PC-3 (cell line): Measurements from ENCODE around the gene PTPRD. TPM values are rescaled to one million over a fixed set of nuclear protein-coding genes. Genes with fewer than 3 reads are reported as not detected.
"Not testable (repeated sequence)": the region's sequence is repeated elsewhere in the genome, so short reads cannot be mapped to it uniquely, and the experiment has no call there.

Source experiments
- ATAC-seq: fragments of 200-7000 bp; cut with Tn5 transposase; 2 replicates; pipeline ENCODE4 v1.9.1; 2020; ENCODE audit warnings: mild to moderate bottlenecking, moderate library complexity
- BruUV-seq: library from RNA; stranded (reverse); fragments of 400-500 nt; replicated peaks from 2 replicates; lab custom pipeline; 2021; lab: Mats Ljungman, UMichigan
- CTCF ChIA-PET: fragments of 300-600 bp; sonication (Branson Sonifier 250); formaldehyde crosslinking; loops from one replicate; lab custom pipeline; 2022; ENCODE audit warnings: antibody characterized with exemption; lab: Charles Lee
- POLR2A ChIA-PET: fragments of 300-600 bp; sonication (Branson Sonifier 250); formaldehyde crosslinking; loops from one replicate; lab custom pipeline; 2022; ENCODE audit warnings: antibody characterized with exemption; ENCODE audit not compliant: unreplicated experiment; lab: Charles Lee
- DNase-seq: peaks from one replicate; pipeline ENCODE4 v3.0.0-alpha.2; 2015
- H2AFZ ChIP-seq: fragments of 300-600 bp; sonication (generic); 2 replicates; pipeline ENCODE4 v1.6.0; 2016; ENCODE audit warnings: antibody characterized with exemption, low read length
- H3F3A ChIP-seq: fragments of 300-600 bp; sonication (generic); one replicate; pipeline ENCODE4 v1.6.0; 2017; ENCODE audit warnings: antibody characterized with exemption, low read length, control low read depth, mild to moderate bottlenecking; ENCODE audit not compliant: unreplicated experiment
- H3K27ac ChIP-seq: fragments of 300-600 bp; sonication (generic); 2 replicates; pipeline ENCODE4 v1.5.1; 2016; ENCODE audit warnings: mild to moderate bottlenecking, low read length
- H3K27me3 ChIP-seq: fragments of 300-600 bp; sonication (generic); 2 replicates; pipeline ENCODE4 v1.6.1; 2016; ENCODE audit warnings: low read length, mixed read lengths
- H3K36me3 ChIP-seq: fragments of 300-600 bp; sonication (generic); 2 replicates; pipeline ENCODE4 v1.6.1; 2016; ENCODE audit warnings: low read depth, mixed run types, low read length, mixed read lengths
- H3K4me1 ChIP-seq: fragments of 300-600 bp; sonication (generic); 2 replicates; pipeline ENCODE4 v1.5.1; 2016; ENCODE audit warnings: low read length; ENCODE audit not compliant: insufficient read depth
- H3K4me2 ChIP-seq: fragments of 300-600 bp; sonication (generic); 2 replicates; pipeline ENCODE4 v1.6.0; 2016; ENCODE audit warnings: low read length
- H3K4me3 ChIP-seq: fragments of 300-600 bp; sonication (generic); 2 replicates; pipeline ENCODE4 v1.5.1; 2016; ENCODE audit warnings: mild to moderate bottlenecking, low read length, mixed read lengths
- H3K79me2 ChIP-seq: fragments of 300-600 bp; sonication (generic); 2 replicates; pipeline ENCODE4 v1.6.1; 2017; ENCODE audit warnings: low read length, mixed read lengths
- H3K9ac ChIP-seq: fragments of 300-600 bp; sonication (generic); 2 replicates; pipeline ENCODE4 v1.6.0; 2016; ENCODE audit warnings: mild to moderate bottlenecking, low read length
- H3K9me2 ChIP-seq: fragments of 300-600 bp; sonication (generic); replicated peaks from 2 replicates; pipeline ENCODE4 v1.6.1; 2016; ENCODE audit warnings: mixed run types, low read length, mixed read lengths
- H3K9me3 ChIP-seq: fragments of 300-600 bp; sonication (generic); 2 replicates; pipeline ENCODE4 v1.6.1; 2016; ENCODE audit warnings: low read length, mixed read lengths
- H4K20me1 ChIP-seq: fragments of 300-600 bp; sonication (generic); 2 replicates; pipeline ENCODE4 v1.6.1; 2016; ENCODE audit warnings: low read length, mixed read lengths
- EZH2 ChIP-seq: fragments of 300-600 bp; sonication (generic); IDR thresholded peaks from one replicate; pipeline ENCODE4 v1.6.1; 2017; ENCODE audit warnings: antibody characterized with exemption, mild to moderate bottlenecking, low read length; ENCODE audit not compliant: unreplicated experiment
- EZH2phosphoT487 ChIP-seq: fragments of 300-600 bp; sonication (generic); IDR thresholded peaks from 2 replicates; pipeline ENCODE4 v1.6.1; 2018; ENCODE audit warnings: mild to moderate bottlenecking, antibody characterized with exemption, low read length, borderline replicate concordance
- intact Hi-C: fragments of 100-400 bp; cut with micrococcal nuclease; formaldehyde crosslinking; loops from 2 replicates; pipeline ENCODE4 v1.9.0; 2023
- total RNA-seq: library from RNA; depleted of rRNA; stranded (reverse); fragments of >200 nt; gene quantifications from 2 replicates; pipeline ENCODE4 v1.2.3, GENCODE V29; 2014
- TF ChIP-seq, protein P1 (sequence below): fragments of 300-600 bp; sonication (generic); conservative IDR thresholded peaks from 2 replicates; pipeline ENCODE4 v1.5.1; 2017; ENCODE audit warnings: antibody characterized with exemption, low read depth, mild to moderate bottlenecking, low read length

The PTPRD gene
- total RNA-seq, 1 experiment from 2014 or later = not detected

DNA sequence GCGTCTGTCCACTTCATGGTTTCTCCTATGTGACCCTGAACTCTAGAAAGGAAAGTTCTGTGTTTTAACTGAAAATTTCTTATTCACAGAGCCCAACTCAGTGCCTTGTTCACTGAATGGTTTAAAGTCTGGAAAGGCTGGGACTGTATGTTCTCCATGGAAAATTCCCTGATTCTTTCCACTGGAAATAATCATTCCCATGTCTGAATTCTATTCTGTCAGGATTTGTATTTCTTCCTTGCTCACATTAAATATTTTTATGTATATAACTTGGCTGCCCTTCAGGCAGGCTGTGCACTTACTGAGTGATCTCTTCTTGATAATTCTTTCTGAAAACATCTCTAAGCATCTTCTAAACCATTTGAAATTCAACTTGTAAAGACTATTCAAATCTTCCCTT is 1686.3 kb downstream of the PTPRD start:
- CTCF ChIA-PET = no interaction called here
- ATAC-seq = no peak

DNA sequence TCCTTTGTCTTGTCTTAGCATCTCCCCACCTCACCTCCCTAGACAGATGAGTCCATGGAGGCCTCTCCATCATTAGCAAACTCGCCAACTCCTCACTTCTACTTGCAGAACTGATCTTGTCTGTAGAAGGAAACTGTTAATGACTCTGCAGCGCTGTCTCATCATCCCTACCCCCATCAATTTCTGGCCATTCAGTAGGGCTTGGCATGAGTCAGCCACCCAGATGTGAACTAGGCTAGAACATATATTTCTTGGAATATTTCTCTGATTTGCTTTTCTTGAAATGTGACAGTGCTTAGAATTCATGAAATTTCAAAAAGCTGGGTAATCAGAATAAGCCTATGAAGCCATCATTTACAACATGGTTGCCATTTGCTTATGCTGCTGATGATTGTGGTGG is 1688.2 kb downstream of the PTPRD start:
- Histone ChIP-seq H4K20me1 (no peaks in the 10 kb centered on the region), H3K9me3 (no peaks in the 10 kb centered on the region), H2AFZ (no peak overlapping the region), H3K27ac (no peak overlapping the region), H3K27me3 (no peaks in the 10 kb centered on the region), H3K79me2 (no peaks in the 10 kb centered on the region), H3F3A (no peaks in the 10 kb centered on the region), H3K4me3 (no peak overlapping the region), H3K9me2 (no peaks in the 10 kb centered on the region), H3K36me3 (no peaks in the 10 kb centered on the region), H3K4me2 (no peak overlapping the region), H3K9ac (no peak overlapping the region), H3K4me1 (no peaks in the 10 kb centered on the region)
- DNase-seq = no peak
- ChIA-PET POLR2A (no interaction called here), CTCF (no interaction called here)
- ATAC-seq = no peak
- BruUV-seq = no TSS peak
- intact Hi-C loops = no loop called here
- TF ChIP-seq, protein P1, sequence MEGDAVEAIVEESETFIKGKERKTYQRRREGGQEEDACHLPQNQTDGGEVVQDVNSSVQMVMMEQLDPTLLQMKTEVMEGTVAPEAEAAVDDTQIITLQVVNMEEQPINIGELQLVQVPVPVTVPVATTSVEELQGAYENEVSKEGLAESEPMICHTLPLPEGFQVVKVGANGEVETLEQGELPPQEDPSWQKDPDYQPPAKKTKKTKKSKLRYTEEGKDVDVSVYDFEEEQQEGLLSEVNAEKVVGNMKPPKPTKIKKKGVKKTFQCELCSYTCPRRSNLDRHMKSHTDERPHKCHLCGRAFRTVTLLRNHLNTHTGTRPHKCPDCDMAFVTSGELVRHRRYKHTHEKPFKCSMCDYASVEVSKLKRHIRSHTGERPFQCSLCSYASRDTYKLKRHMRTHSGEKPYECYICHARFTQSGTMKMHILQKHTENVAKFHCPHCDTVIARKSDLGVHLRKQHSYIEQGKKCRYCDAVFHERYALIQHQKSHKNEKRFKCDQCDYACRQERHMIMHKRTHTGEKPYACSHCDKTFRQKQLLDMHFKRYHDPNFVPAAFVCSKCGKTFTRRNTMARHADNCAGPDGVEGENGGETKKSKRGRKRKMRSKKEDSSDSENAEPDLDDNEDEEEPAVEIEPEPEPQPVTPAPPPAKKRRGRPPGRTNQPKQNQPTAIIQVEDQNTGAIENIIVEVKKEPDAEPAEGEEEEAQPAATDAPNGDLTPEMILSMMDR = no peak
- no peak for TF ChIP-seq EZH2
- no peak for TF ChIP-seq EZH2phosphoT487

More for the DNA sequence above, 1686.3 kb downstream of the PTPRD start:
- intact Hi-C loops = no loop called here
- H3K9ac ChIP-seq = no peak overlapping the region
- no peaks in the 10 kb centered on the region for H3F3A ChIP-seq
- H3K27me3 ChIP-seq = no peaks in the 10 kb centered on the region
- no peak overlapping the region for H3K4me2 ChIP-seq
- H3K4me1 ChIP-seq = no peaks in the 10 kb centered on the region
- H4K20me1 ChIP-seq = no peaks in the 10 kb centered on the region
- DNase-seq = no peak
- BruUV-seq = no TSS peak
- H3K4me3 ChIP-seq = no peak overlapping the region
- TF ChIP-seq EZH2 (no peak), EZH2phosphoT487 (no peak)
- TF ChIP-seq, protein P1 = no peak
- no peak overlapping the region for H2AFZ ChIP-seq
- H3K27ac ChIP-seq = no peak overlapping the region
- POLR2A ChIA-PET = no interaction called here
- H3K36me3 ChIP-seq = no peaks in the 10 kb centered on the region
- no peaks in the 10 kb centered on the region for H3K9me3 ChIP-seq
- no peaks in the 10 kb centered on the region for H3K79me2 ChIP-seq
- H3K9me2 ChIP-seq = no peaks in the 10 kb centered on the region

GRCh38 chr9:8920478-8921183 is 1692.2 kb downstream of the PTPRD start:
- POLR2A ChIA-PET = not testable (repeated sequence)

More at GRCh38 chr9:8920478-8921183, 1692.2 kb downstream of the PTPRD start:
- H3K79me2 ChIP-seq, CTCF ChIA-PET, BruUV-seq, H3K27me3 ChIP-seq, H4K20me1 ChIP-seq, DNase-seq, H3K9me3 ChIP-seq, H3K4me1 ChIP-seq, H3K9ac ChIP-seq, H3K27ac ChIP-seq, H3K36me3 ChIP-seq, H3K9me2 ChIP-seq, H3F3A ChIP-seq, H3K4me3 ChIP-seq, H3K4me2 ChIP-seq, ATAC-seq, intact Hi-C loops, H2AFZ ChIP-seq: not testable (repeated sequence)
